Measurements from ENCODE around the gene ATP13A3. TPM values are rescaled to one million over a fixed set of nuclear protein-coding genes. Genes with fewer than 3 reads are reported as not detected.

ATP13A3 gene
- total RNA-seq, 1 experiment from 2014 or later = 78.3 TPM

GRCh38 chr3:194386066-194386465, 100.7 kb downstream of the ATP13A3 start (continued):
- TF ChIP-seq FOXP4 (CRISPR knock-in tag; IDR thresholded peaks at IDR 0.05) = no peak
- TF ChIP-seq ZNF416 (CRISPR knock-in tag; IDR thresholded peaks at IDR 0.05) = no peak
- TF ChIP-seq NR1H2 (CRISPR knock-in tag; IDR thresholded peaks at IDR 0.05) = no peak
- TF ChIP-seq HMGXB4 (CRISPR knock-in tag; IDR thresholded peaks at IDR 0.05) = no peak
- TF ChIP-seq ATF1 (CRISPR knock-in tag; IDR thresholded peaks at IDR 0.05) = no peak
- TF ChIP-seq MLX (CRISPR knock-in tag; IDR thresholded peaks at IDR 0.05) = no peak

GRCh38 chr3:194384569-194385001, 102.2 kb downstream of the ATP13A3 start:
- Mint-ChIP-seq H3K27me3 (ENCODE audit: low read depth) (no peaks in the 10 kb centered on the region; the same call in 1 of the 2 replicates), H3K4me3 (no peak overlapping the region), H3K9me3 (peaks cover 3% of the 10 kb centered on the region), H3K4me1 (peaks cover 43% of the 10 kb centered on the region), H3K36me3 (no peaks in the 10 kb centered on the region; the same call in 1 of the 2 replicates), H3K27ac (no peak overlapping the region)
- DNase-seq (ENCODE audit: low spot score) (no peak), ATAC-seq (no peak)
- TF ChIP-seq SMAD3 (CRISPR knock-in tag; IDR thresholded peaks at IDR 0.05; ENCODE audit: borderline replicate concordance) (no peak), GTF2I (CRISPR knock-in tag; conservative IDR thresholded peaks at IDR 0.05) (no peak), ESRRA (CRISPR knock-in tag; IDR thresholded peaks at IDR 0.05; ENCODE audit: borderline replicate concordance) (no peak), ZNF396 (CRISPR knock-in tag; IDR thresholded peaks at IDR 0.05; ENCODE audit: borderline replicate concordance) (no peak), ZNF138 (CRISPR knock-in tag; conservative IDR thresholded peaks at IDR 0.05) (no peak), RORB (CRISPR knock-in tag; IDR thresholded peaks at IDR 0.05) (no peak)
- CTCF ChIA-PET = interaction anchor here (2.7 kb wide), 1 partner anchor 41 kb away, joined by 9 read pairs; no protein-coding TSS in a partner anchor
- POLR2A ChIA-PET = no interaction called here

GRCh38 chr3:194384156-194384555, 102.6 kb downstream of the ATP13A3 start:
- Mint-ChIP-seq H3K4me3 (no peak overlapping the region), H3K9me3 (no peaks in the 10 kb centered on the region), H3K36me3 (no peaks in the 10 kb centered on the region), H3K27me3 (ENCODE audit: low read depth) (no peaks in the 10 kb centered on the region; the same call in 1 of the 2 replicates), H3K27ac (no peak overlapping the region), H3K4me1 (peaks cover 43% of the 10 kb centered on the region)
- ChIA-PET CTCF (interaction anchor here (2.7 kb wide), 1 partner anchor 40 kb away, joined by 9 read pairs; no protein-coding TSS in a partner anchor), POLR2A (no interaction called here)
- TF ChIP-seq ZNF232 (CRISPR knock-in tag; IDR thresholded peaks at IDR 0.05) = no peak
- TF ChIP-seq SOX15 (CRISPR knock-in tag; IDR thresholded peaks at IDR 0.05) = no peak
- TF ChIP-seq MYBL2 (CRISPR knock-in tag; IDR thresholded peaks at IDR 0.05) = no peak
- TF ChIP-seq ARID4B (CRISPR knock-in tag; IDR thresholded peaks at IDR 0.05; ENCODE audit: borderline replicate concordance) = no peak
- ATAC-seq = no peak
- DNase-seq (ENCODE audit: low spot score) = no peak

All from WTC11 (cell line).